H1 (cell line): ENCODE results near the gene COPA. TPM values are rescaled to one million over a fixed set of nuclear protein-coding genes. Genes with fewer than 3 reads are reported as not detected.

Experiments
- CTCF ChIA-PET: fragments of 300-600 bp; sonication (Branson Sonifier 250); formaldehyde crosslinking; loops from one replicate; lab custom pipeline; 2021; ENCODE audit not compliant: partially characterized antibody; lab: Charles Lee
- POLR2A ChIA-PET: fragments of 300-600 bp; sonication (Branson Sonifier 250); formaldehyde crosslinking; loops from one replicate; lab custom pipeline; 2021; ENCODE audit warnings: inconsistent platforms; ENCODE audit not compliant: partially characterized antibody; lab: Charles Lee
- DNase-seq, 2 experiments: peaks; one replicate each; pipeline versions ENCODE4 v3.0.0 to v3.0.0-alpha.2; 2010 to 2022; ENCODE audit warnings: low spot score in 2 of 2, low read depth in 1 of 2, mixed read lengths in 1 of 2
- FAIRE-seq: peaks from 2 replicates; lab custom pipeline; 2011; peaks lifted over from hg19 to GRCh38; lab: Jason Lieb, UNC
- H2AFZ ChIP-seq: 2 replicates; pipeline ENCODE4 v1.8.1; 2012; ENCODE audit warnings: low read length, inconsistent platforms
- H2AK5ac ChIP-seq: 2 replicates; pipeline ENCODE4 v1.6.1; 2013; ENCODE audit warnings: low read depth, low read length
- H2BK120ac ChIP-seq: replicated peaks from 2 replicates; pipeline ENCODE3; 2013; ENCODE audit warnings: low read depth, low read length, inconsistent platforms
- H2BK12ac ChIP-seq: 2 replicates; pipeline ENCODE4 v1.6.1; 2013; ENCODE audit warnings: low read depth, low read length
- H2BK15ac ChIP-seq: 2 replicates; pipeline ENCODE4 v1.6.1; 2013; ENCODE audit warnings: low read length
- H2BK20ac ChIP-seq: 2 replicates; pipeline ENCODE4 v1.6.1; 2013; ENCODE audit warnings: low read length
- H2BK5ac ChIP-seq: 2 replicates; pipeline ENCODE4 v1.6.1; 2013; ENCODE audit warnings: low read depth, low read length
- H3K14ac ChIP-seq: 2 replicates; pipeline ENCODE4 v1.6.1; 2013; ENCODE audit warnings: inconsistent platforms; ENCODE audit not compliant: insufficient read length
- H3K18ac ChIP-seq: 2 replicates; pipeline ENCODE4 v1.6.1; 2013; ENCODE audit warnings: low read length; ENCODE audit errors: extremely low read depth
- H3K23ac ChIP-seq: 2 replicates; pipeline ENCODE4 v1.6.1; 2013; ENCODE audit warnings: inconsistent platforms; ENCODE audit not compliant: insufficient read length
- H3K23me2 ChIP-seq: 2 replicates; pipeline ENCODE4 v1.6.1; 2013; ENCODE audit warnings: low read depth, low read length
- H3K27ac ChIP-seq: 2 replicates; pipeline ENCODE4 v1.6.1; 2011; ENCODE audit warnings: low read depth, low read length, inconsistent platforms
- H3K27me3 ChIP-seq, 4 experiments: replicated peaks in 1 of 4; 1 replicate in 1 of 4; 2 replicates in 3 of 4; pipeline versions ENCODE4 v1.6.1 to v1.8.1; 2011 to 2013; ENCODE audit warnings: low read length in 3 of 4, mild to moderate bottlenecking in 3 of 4, inconsistent platforms in 2 of 4, mixed read lengths in 2 of 4, moderate library complexity in 1 of 4; ENCODE audit not compliant: control insufficient read depth in 3 of 4, insufficient read depth in 3 of 4; ENCODE audit errors: extremely low read depth in 1 of 4
- H3K36me3 ChIP-seq, 4 experiments: 2 replicates each; pipeline versions ENCODE4 v1.6.1 to v1.8.1; 2011 to 2013; ENCODE audit warnings: mild to moderate bottlenecking in 4 of 4, low read length in 3 of 4, moderate library complexity in 2 of 4, control low read depth in 1 of 4, inconsistent platforms in 1 of 4; ENCODE audit not compliant: insufficient read depth in 4 of 4, control insufficient read depth in 2 of 4
- H3K4ac ChIP-seq: replicated peaks from 2 replicates; pipeline ENCODE3; 2013; ENCODE audit warnings: low read length, low read depth, mixed read lengths, inconsistent platforms; ENCODE audit not compliant: insufficient read length
- H3K4me1 ChIP-seq, 4 experiments: replicated peaks in 1 of 4; 1 replicate in 1 of 4; 2 replicates in 3 of 4; pipeline versions ENCODE4 v1.6.1 to v1.8.1; 2011 to 2013; ENCODE audit warnings: low read length in 3 of 4, inconsistent platforms in 2 of 4, mixed read lengths in 1 of 4; ENCODE audit not compliant: insufficient read depth in 4 of 4, control insufficient read depth in 3 of 4
- H3K4me2 ChIP-seq, 2 experiments: 2 replicates each; pipeline versions ENCODE4 v1.6.1 to v1.8.1; 2011 to 2013; ENCODE audit warnings: low read depth in 2 of 2, low read length in 2 of 2, control low read depth in 1 of 2, inconsistent platforms in 1 of 2, mild to moderate bottlenecking in 1 of 2; ENCODE audit not compliant: insufficient read depth in 1 of 2
- H3K4me3 ChIP-seq, 4 experiments: fragments of 200-600, 300-600 bp in 1 of 4; sonication (generic), shearing (Covaris generic), sonication (Bioruptor Twin) in 1 of 4; 2 replicates each; pipeline versions ENCODE4 v1.5.1 to v1.8.1; 2011 to 2016; ENCODE audit warnings: low read length in 4 of 4, low read depth in 3 of 4, control low read depth in 2 of 4, inconsistent platforms in 2 of 4, mild to moderate bottlenecking in 2 of 4, mixed read lengths in 1 of 4, moderate library complexity in 1 of 4; ENCODE audit not compliant: insufficient read depth in 2 of 4; ENCODE audit errors: extremely low read depth in 1 of 4
- H3K56ac ChIP-seq: replicated peaks from 2 replicates; pipeline ENCODE3; 2013; ENCODE audit warnings: low read depth, mild to moderate bottlenecking, mixed read lengths, low read length, inconsistent platforms; ENCODE audit not compliant: insufficient read length
- H3K79me1 ChIP-seq: 2 replicates; pipeline ENCODE4 v1.6.1; 2013; ENCODE audit warnings: low read depth, low read length, control low read depth
- H3K79me2 ChIP-seq, 2 experiments: 2 replicates each; pipeline versions ENCODE4 v1.6.1 to v1.8.1; 2012 to 2013; ENCODE audit warnings: low read length in 2 of 2, mild to moderate bottlenecking in 2 of 2, inconsistent platforms in 1 of 2; ENCODE audit not compliant: insufficient read depth in 2 of 2, control insufficient read depth in 1 of 2
- H3K9ac ChIP-seq, 4 experiments: replicated peaks in 1 of 4; 1 replicate in 1 of 4; 2 replicates in 3 of 4; pipeline versions ENCODE4 v1.6.1 to v1.8.1; 2011 to 2013; ENCODE audit warnings: low read depth in 3 of 4, low read length in 3 of 4, control low read depth in 2 of 4, mild to moderate bottlenecking in 2 of 4, moderate library complexity in 2 of 4, inconsistent platforms in 1 of 4; ENCODE audit errors: extremely low read depth in 1 of 4
- H3K9me3 ChIP-seq, 2 experiments: 2 replicates each; pipeline versions ENCODE4 v1.6.1 to v1.8.1; 2012 to 2013; ENCODE audit warnings: mild to moderate bottlenecking in 2 of 2, moderate library complexity in 2 of 2, control low read depth in 1 of 2, inconsistent platforms in 1 of 2, low read depth in 1 of 2, low read length in 1 of 2, mixed read lengths in 1 of 2; ENCODE audit not compliant: insufficient read depth in 2 of 2
- H4K20me1 ChIP-seq, 2 experiments: replicated peaks in 1 of 2; 2 replicates each; pipeline versions ENCODE3 to v1.8.1; 2011 to 2013; ENCODE audit warnings: inconsistent platforms in 2 of 2, low read length in 2 of 2, mild to moderate bottlenecking in 1 of 2; ENCODE audit not compliant: insufficient read depth in 2 of 2, control insufficient read depth in 1 of 2
- H4K5ac ChIP-seq: 2 replicates; pipeline ENCODE4 v1.6.1; 2013; ENCODE audit warnings: low read length, low read depth, mixed read lengths, inconsistent platforms; ENCODE audit not compliant: insufficient read length
- H4K8ac ChIP-seq: 2 replicates; pipeline ENCODE4 v1.8.0; 2013; ENCODE audit warnings: mild to moderate bottlenecking, moderate library complexity, low read length, inconsistent platforms; ENCODE audit not compliant: insufficient read depth; ENCODE audit errors: extremely low read depth
- H4K91ac ChIP-seq: replicated peaks from 2 replicates; pipeline ENCODE3; 2013; ENCODE audit warnings: low read length, mixed read lengths, inconsistent platforms; ENCODE audit not compliant: insufficient read length
- BRCA1 ChIP-seq: IDR thresholded peaks from 2 replicates; pipeline ENCODE4 v1.6.1; 2012; ENCODE audit warnings: low read depth, low read length, improper control_type of control experiment
- CHD1 ChIP-seq: IDR thresholded peaks from 2 replicates; pipeline ENCODE4 v1.6.1; 2012; ENCODE audit warnings: low read depth, low read length, improper control_type of control experiment
- E2F6 ChIP-seq: IDR thresholded peaks from 2 replicates; pipeline ENCODE4 v1.6.1; 2012; ENCODE audit warnings: inconsistent platforms
- HDAC2 ChIP-seq, 2 experiments: fragments of 300-600 bp in 1 of 2; sonication (generic) in 1 of 2; IDR thresholded peaks; 2 replicates each; pipeline ENCODE4 v1.6.1; 2011 to 2012; ENCODE audit warnings: low read depth in 2 of 2, low read length in 2 of 2, mild to moderate bottlenecking in 2 of 2, moderate library complexity in 2 of 2, borderline replicate concordance in 1 of 2, inconsistent platforms in 1 of 2
- MAX ChIP-seq: IDR thresholded peaks from 2 replicates; pipeline ENCODE4 v1.6.1; 2012; ENCODE audit warnings: inconsistent platforms
- PHF8 ChIP-seq: fragments of 200-600 bp; sonication (generic); conservative IDR thresholded peaks from 2 replicates; pipeline ENCODE4 v1.7.1; 2012; ENCODE audit warnings: low read depth, mild to moderate bottlenecking, inconsistent platforms, low read length, moderate library complexity
- RFX5 ChIP-seq: IDR thresholded peaks from 2 replicates; pipeline ENCODE4 v1.6.1; 2011; ENCODE audit warnings: low read depth, low read length, improper control_type of control experiment, borderline replicate concordance
- SP4 ChIP-seq: IDR thresholded peaks from 2 replicates; pipeline ENCODE4 v1.6.1; 2012; ENCODE audit warnings: low read length, inconsistent platforms
- USF2 ChIP-seq: IDR thresholded peaks from 2 replicates; pipeline ENCODE4 v1.6.1; 2011; ENCODE audit warnings: low read length, improper control_type of control experiment
- WGBS, 2 experiments: shearing (Covaris generic) in 1 of 2; methylation state at CpG; one replicate each; pipeline versions ENCODE4 v1.1.6 to v1.1.7; 2013 to 2015; ENCODE audit warnings: low lambda C conversion rate in 2 of 2, mixed read lengths in 2 of 2, inconsistent platforms in 1 of 2, low coverage in 1 of 2, missing lambda C conversion rate in 1 of 2; ENCODE audit not compliant: insufficient replicate concordance in 2 of 2, insufficient coverage in 1 of 2, insufficient read length in 1 of 2; ENCODE audit errors: extremely low coverage in 1 of 2, missing lambda C conversion rate in 1 of 2; 5-methylcytosine and 5-hydroxymethylcytosine counted together
- polyA plus RNA-seq, 7 experiments: library from polyadenylated mRNA; depleted of rRNA in 3 of 7; stranded (reverse) in 5 of 7; unstranded in 2 of 7; fragments of >200 nt in 5 of 7; fragments of 200-250 nt in 2 of 7; gene quantifications; 1 replicate in 5 of 7; 2 replicates in 1 of 7; 4 replicates in 1 of 7; pipeline versions ENCODE4 v1.2.1 to v1.2.3, GENCODE V29; 2011 to 2013; ENCODE audit warnings: missing spikeins in 2 of 7, mixed read lengths in 2 of 7
- total RNA-seq: library from RNA; stranded (reverse); fragmentation: NEBNext Ultra II Directional; extraction: Animal tissue kit (Norgen Biotek cat#: 25700); gene quantifications from 2 replicates; pipeline ENCODE4 v1.2.1, GENCODE V29; 2021

Gene COPA
- total and polyA plus RNA-seq, 2 of the 8 experiments (the other 6 are each of a cell fraction or from before 2014, with no cell fraction given): 78.2 to 115 TPM

- no peak overlapping the region for H3K14ac ChIP-seq
- H3K9me3 ChIP-seq: no peaks in the 10 kb centered on the region
- H2BK20ac ChIP-seq: no peak overlapping the region
- H3K27ac ChIP-seq: no peak overlapping the region
- H4K5ac ChIP-seq: no peak overlapping the region
- H3K4me3 ChIP-seq: no peak overlapping the region
- H2BK120ac ChIP-seq: no peak overlapping the region
- FAIRE-seq (no peak), DNase-seq (no peak)
- CTCF ChIA-PET: interaction anchor here (0.5 to 26.0 kb wide), 15 partner anchors 11 to 260 kb away, joined by 3 to 683 read pairs (median 10); partner anchors contain the start of gene NHLH1
- H2AK5ac ChIP-seq: no peak overlapping the region
- no peak overlapping the region for H3K23ac ChIP-seq
- H2BK15ac ChIP-seq: no peak overlapping the region
- no peaks in the 10 kb centered on the region for H3K23me2 ChIP-seq
- H3K18ac ChIP-seq: no peak overlapping the region
- no peak overlapping the region for H2AFZ ChIP-seq
- peaks cover 0 to 5% of the 10 kb centered on the region in 2 experiments for H4K20me1 ChIP-seq
- no peak overlapping the region for H3K56ac ChIP-seq
- H3K36me3 ChIP-seq: peaks cover 34 to 83% (median 66%) of the 10 kb centered on the region in 4 experiments
- 85% methylated on average over 8 of the region's 8 CpGs; no CpG with 5 or more reads in 1 of the 2 experiments for WGBS, 2 experiments
- H3K79me1 ChIP-seq: no peaks in the 10 kb centered on the region
- H2BK5ac ChIP-seq: no peak overlapping the region
- H3K27me3 ChIP-seq: no peaks in the 10 kb centered on the region
- H3K79me2 ChIP-seq: no peaks in the 10 kb centered on the region
- POLR2A ChIA-PET: interaction anchor here (2.0 to 17.2 kb wide), 5 partner anchors 9 to 64 kb away, joined by 5 to 244 read pairs (median 12); partner anchors contain the start of genes COPA, NCSTN and NHLH1
- no peak overlapping the region for H3K4ac ChIP-seq
- no peak overlapping the region for H4K8ac ChIP-seq
- H3K9ac ChIP-seq: no peak overlapping the region
- H4K91ac ChIP-seq: no peak overlapping the region
- H3K4me1 ChIP-seq: no peaks in the 10 kb centered on the region
- no peak overlapping the region for H3K4me2 ChIP-seq
- H2BK12ac ChIP-seq: no peak overlapping the region
- TF ChIP-seq RFX5 (no peak), CHD1 (no peak), USF2 (no peak), BRCA1 (no peak), E2F6 (no peak), PHF8 (no peak), HDAC2 (IDR thresholded peaks at IDR 0.05; ENCODE audit: borderline replicate concordance in 1 of 2, low read depth in 2 of 2, low read length in 2 of 2) (no peak), SP4 (no peak), MAX (no peak)
Measured at GRCh38 chr1:160352555-160352954, 9.5 kb upstream of the COPA start.
